ENCODE results near the gene USP34.
"Not testable (repeated sequence)": the region's sequence is repeated elsewhere in the genome, so short reads cannot be mapped to it uniquely, and the experiment has no call there.

USP34 gene

GRCh38 chr2:61167579-61167978 is 303.3 kb downstream of the USP34 start:
- no peak for TF ChIP-seq CTCF (IDR thresholded peaks at IDR 0.05; ENCODE audit: insufficient read depth, low read depth, low read length, missing control alignments)
- no peak for DNase-seq (ENCODE audit: low read depth)
- no peak overlapping the region for H3K4me3 ChIP-seq (ENCODE audit: low read depth, low read length)

DNA sequence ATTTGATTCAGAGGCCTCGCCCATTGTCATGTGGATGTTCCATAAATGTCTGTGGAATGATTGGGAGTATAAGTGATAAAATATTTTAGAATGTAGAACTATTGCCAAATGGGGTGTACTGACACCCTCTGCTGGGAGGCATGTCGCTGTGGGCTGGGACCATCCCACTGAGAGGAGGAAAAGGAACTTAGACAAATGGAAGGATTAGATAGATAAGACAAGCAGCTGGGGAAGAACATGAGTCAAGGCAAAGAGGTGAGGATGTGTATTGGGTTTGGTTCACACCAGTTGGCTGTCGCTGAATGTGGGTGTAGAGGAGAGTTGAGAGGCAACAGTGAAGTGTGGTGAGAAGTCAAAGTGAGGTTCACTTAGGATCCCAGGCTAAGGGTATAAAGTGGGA is 304.9 kb downstream of the USP34 start:
- no peak overlapping the region for H3K4me3 ChIP-seq (ENCODE audit: low read depth, low read length)
- DNase-seq (ENCODE audit: low read depth): no peak
- no peak for TF ChIP-seq CTCF (IDR thresholded peaks at IDR 0.05; ENCODE audit: insufficient read depth, low read depth, low read length, missing control alignments)

- H3K4me3 ChIP-seq (ENCODE audit: low read depth, low read length); DNase-seq (ENCODE audit: low read depth): not testable (repeated sequence)
Measured at GRCh38 chr2:61165082-61165481, 305.8 kb downstream of the USP34 start.

- no peak for TF ChIP-seq CTCF (IDR thresholded peaks at IDR 0.05; ENCODE audit: insufficient read depth, low read depth, low read length, missing control alignments)
- H3K4me3 ChIP-seq (ENCODE audit: low read depth, low read length): no peak overlapping the region
- DNase-seq (ENCODE audit: low read depth): no peak
Measured at GRCh38 chr2:61162721-61163120, 308.2 kb downstream of the USP34 start.

GRCh38 chr2:61161888-61162287 is 309.0 kb downstream of the USP34 start, which contains the start of gene C2orf74:
TSS of gene C2orf74 (plus strand) at chr2:61162188. CDS start at chr2:61162515, 327 bp downstream.
- DNase-seq (ENCODE audit: low read depth): no peak
- no peak for TF ChIP-seq CTCF (IDR thresholded peaks at IDR 0.05; ENCODE audit: insufficient read depth, low read depth, low read length, missing control alignments)
- no peak within 1 kb of the TSS for H3K4me3 ChIP-seq (ENCODE audit: low read depth, low read length)

DNA sequence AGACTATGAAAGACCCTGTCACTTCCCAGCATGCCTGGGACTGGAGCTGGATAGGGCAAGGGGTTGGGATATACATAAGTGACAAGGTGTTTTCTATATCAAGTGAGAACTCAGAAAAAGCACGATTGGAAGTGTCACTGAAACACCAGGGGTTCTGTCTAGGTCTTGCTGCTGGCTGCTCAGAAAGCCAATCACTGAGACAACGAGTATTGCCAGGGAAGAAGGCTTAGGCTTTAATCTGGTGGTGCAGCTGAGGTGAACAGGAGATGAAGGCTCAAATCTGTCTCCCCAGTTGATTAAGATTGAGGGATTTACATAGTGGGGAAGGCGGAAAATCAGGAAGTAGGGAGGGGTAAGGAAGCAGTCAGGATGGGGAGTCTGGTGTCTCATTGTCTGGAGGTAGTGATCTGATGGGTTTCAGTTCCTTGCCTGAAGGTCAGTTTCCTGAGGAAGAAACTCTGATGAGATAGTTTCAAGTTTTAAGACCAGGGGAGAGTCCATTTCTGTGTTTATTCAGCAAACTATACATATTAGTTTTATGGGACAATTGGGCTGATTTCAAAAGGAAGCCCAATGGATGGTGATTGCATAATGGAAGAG is 312.4 kb downstream of the USP34 start:
- no peak for TF ChIP-seq CTCF (IDR thresholded peaks at IDR 0.05; ENCODE audit: insufficient read depth, low read depth, low read length, missing control alignments)
- DNase-seq (ENCODE audit: low read depth): no peak
- no peak overlapping the region for H3K4me3 ChIP-seq (ENCODE audit: low read depth, low read length)

- TF ChIP-seq CTCF (IDR thresholded peaks at IDR 0.05; ENCODE audit: insufficient read depth, low read depth, low read length, missing control alignments): no peak
- no peak overlapping the region for H3K4me3 ChIP-seq (ENCODE audit: low read depth, low read length)
- DNase-seq (ENCODE audit: low read depth): no peak
Measured at GRCh38 chr2:61157371-61158003, 313.4 kb downstream of the USP34 start.
